ENCODE measurements around the gene TMEM271.

Gene TMEM271

GRCh38 chr4:531721-532565 is 44.2 kb downstream of the TMEM271 start:
- DNase-seq = no peak

- no peak for DNase-seq
These were observed 45.0 kb downstream of the TMEM271 start for GRCh38 chr4:531076-531475.

GRCh38 chr4:530017-530781 is 45.9 kb downstream of the TMEM271 start:
- DNase-seq = no peak

GRCh38 chr4:529563-529962 is 46.5 kb downstream of the TMEM271 start:
- no peak for DNase-seq

GRCh38 chr4:528835-529234 is 47.3 kb downstream of the TMEM271 start:
- no peak for DNase-seq

- DNase-seq = no peak
These were observed 47.8 kb downstream of the TMEM271 start for GRCh38 chr4:528296-528695.

- DNase-seq = no peak
These were observed 49.1 kb downstream of the TMEM271 start for GRCh38 chr4:526971-527460.

- no peak for DNase-seq
These were observed 49.7 kb downstream of the TMEM271 start for GRCh38 chr4:526189-526909.

GRCh38 chr4:525660-526059 is 50.4 kb downstream of the TMEM271 start:
- no peak for DNase-seq

- no peak for DNase-seq
These were observed 51.9 kb downstream of the TMEM271 start for GRCh38 chr4:524196-524595.

All from CD4-positive, alpha-beta T cell treated with Interferon gamma for 1 hour (primary cell).